ENCODE measurements around the gene GALNT2.

Gene GALNT2

DNA sequence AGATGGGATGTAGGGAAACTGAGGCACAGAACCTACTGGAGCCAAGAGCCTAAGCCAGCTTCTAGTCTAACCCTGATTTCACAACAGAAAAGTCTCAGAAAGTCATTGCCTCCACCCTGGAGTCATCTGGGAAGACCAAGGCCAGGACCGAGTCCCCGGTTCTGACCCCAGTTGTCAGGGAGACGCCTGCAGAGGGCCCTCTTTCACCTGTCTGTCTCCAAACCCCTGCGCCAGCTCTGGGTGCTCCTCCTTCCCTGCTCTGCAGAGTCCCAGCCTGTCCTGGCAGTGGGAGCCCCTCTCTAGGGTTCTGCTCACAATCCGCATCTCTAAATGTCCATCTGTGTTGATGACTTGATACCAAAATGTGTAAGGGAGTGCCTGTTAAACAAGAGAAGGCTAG, 209.4 kb downstream of the GALNT2 start (continued):
- no peak for TF ChIP-seq BACH2 (CRISPR knock-in tag; IDR thresholded peaks at IDR 0.05; ENCODE audit: borderline replicate concordance)

DNA sequence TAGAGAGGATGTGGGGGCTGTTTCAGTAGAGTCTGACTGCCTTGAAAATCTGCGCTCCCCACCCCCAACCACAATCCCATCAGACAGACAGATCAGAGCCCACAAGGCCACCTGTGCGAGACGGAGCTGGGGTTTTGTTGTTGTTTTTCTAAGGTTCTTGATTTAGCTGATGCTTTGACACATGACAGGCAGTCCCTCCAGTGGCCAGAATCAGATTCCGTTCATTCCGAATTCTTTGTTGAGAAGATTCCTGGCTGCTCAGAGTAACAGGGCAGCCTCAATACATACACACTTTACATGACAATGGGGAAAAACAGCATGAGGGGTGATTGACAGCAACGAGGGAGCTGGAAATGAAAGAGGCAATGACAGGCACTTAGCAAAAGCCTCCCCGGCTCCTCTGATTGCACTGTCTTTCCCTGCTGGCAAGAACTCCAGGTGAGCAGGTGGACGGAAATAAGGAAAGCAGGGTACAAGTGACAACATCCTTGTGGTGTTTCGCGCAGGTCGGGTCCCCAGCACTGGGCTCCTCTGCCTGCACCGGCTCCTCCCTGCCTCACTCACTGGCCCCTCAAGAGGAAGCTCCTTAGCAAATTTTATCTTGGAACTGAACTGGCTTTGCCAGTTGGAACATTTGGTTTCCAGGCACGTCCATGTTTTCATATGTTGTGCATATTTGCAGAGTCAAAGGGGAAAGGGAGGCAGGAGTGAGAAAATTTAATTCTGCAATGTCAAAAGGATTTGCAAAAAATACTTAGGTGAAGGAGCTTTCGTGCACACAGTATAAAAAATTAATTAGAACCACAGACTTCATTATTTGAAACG, 210.4 kb downstream of the GALNT2 start:
- no peak for ATAC-seq
- TF ChIP-seq OSR1 (CRISPR knock-in tag; IDR thresholded peaks at IDR 0.05) (no peak), TOX (CRISPR knock-in tag; IDR thresholded peaks at IDR 0.05; ENCODE audit: borderline replicate concordance) (no peak)

DNA sequence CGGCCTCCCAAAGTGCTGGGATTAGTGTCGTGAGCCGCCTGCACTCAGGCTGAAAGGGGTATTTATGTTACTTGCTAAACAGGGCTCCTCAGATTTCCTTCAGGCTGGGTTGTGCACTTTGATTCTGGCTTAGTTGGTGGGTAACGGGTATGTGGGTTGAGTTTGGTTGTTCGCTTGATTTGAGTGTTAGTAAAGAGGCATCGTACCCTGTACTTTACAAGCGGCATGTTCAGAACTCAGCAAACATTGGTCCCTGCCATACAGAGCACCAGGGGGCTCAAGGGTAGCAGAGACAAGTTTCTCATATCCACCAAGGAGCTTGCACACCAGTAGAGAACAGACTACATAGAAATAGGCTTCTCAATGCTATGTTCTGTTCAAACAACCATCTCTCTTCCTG, 211.3 kb downstream of the GALNT2 start:
- ATAC-seq = no peak

DNA sequence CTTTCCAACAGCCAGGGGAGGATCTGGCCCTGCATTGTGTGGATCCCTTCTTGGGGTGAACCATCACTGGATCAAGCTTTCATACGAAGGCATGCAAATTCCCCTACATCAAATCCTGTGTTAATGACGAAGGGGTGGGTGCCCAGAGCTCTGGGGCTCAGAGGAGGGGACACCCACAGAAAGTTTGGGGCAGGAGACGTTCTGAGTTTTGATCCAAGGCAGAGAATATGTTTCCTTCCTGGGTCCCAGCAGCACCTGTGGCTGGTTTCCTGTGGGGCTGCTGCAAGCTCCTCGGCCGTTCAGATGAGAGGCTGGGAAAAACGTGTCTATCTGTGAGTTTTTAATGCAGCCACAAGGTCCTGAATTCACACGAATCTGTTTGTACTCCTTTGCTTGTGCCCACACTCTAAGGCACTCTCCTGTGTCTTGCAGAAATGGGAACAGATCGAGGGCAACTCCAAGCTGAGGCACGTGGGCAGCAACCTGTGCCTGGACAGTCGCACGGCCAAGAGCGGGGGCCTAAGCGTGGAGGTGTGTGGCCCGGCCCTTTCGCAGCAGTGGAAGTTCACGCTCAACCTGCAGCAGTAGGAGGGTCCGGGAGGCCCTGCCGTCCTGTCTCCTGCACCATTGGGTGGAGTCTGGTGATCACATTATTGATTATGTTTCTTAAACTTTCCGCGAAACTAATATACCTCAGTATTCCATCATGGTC, 212.0 kb downstream of the GALNT2 start:
- no peak for TF ChIP-seq ZC3H10 (CRISPR knock-in tag; IDR thresholded peaks at IDR 0.05)
- TF ChIP-seq, protein P1, sequence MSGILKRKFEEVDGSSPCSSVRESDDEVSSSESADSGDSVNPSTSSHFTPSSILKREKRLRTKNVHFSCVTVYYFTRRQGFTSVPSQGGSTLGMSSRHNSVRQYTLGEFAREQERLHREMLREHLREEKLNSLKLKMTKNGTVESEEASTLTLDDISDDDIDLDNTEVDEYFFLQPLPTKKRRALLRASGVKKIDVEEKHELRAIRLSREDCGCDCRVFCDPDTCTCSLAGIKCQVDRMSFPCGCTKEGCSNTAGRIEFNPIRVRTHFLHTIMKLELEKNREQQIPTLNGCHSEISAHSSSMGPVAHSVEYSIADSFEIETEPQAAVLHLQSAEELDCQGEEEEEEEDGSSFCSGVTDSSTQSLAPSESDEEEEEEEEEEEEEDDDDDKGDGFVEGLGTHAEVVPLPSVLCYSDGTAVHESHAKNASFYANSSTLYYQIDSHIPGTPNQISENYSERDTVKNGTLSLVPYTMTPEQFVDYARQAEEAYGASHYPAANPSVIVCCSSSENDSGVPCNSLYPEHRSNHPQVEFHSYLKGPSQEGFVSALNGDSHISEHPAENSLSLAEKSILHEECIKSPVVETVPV (CRISPR knock-in tag; IDR thresholded peaks at IDR 0.05) = no peak
- TF ChIP-seq SNAI2 (CRISPR knock-in tag; IDR thresholded peaks at IDR 0.05) = no peak
- no peak for TF ChIP-seq OSR1 (CRISPR knock-in tag; IDR thresholded peaks at IDR 0.05)
- TF ChIP-seq, protein P2, sequence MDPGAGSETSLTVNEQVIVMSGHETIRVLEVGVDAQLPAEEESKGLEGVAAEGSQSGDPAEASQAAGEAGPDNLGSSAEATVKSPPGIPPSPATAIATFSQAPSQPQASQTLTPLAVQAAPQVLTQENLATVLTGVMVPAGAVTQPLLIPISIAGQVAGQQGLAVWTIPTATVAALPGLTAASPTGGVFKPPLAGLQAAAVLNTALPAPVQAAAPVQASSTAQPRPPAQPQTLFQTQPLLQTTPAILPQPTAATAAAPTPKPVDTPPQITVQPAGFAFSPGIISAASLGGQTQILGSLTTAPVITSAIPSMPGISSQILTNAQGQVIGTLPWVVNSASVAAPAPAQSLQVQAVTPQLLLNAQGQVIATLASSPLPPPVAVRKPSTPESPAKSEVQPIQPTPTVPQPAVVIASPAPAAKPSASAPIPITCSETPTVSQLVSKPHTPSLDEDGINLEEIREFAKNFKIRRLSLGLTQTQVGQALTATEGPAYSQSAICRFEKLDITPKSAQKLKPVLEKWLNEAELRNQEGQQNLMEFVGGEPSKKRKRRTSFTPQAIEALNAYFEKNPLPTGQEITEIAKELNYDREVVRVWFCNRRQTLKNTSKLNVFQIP (CRISPR knock-in tag; IDR thresholded peaks at IDR 0.05; ENCODE audit: borderline replicate concordance, low read depth) = no peak
- ATAC-seq = no peak

More for the DNA sequence above, 211.3 kb downstream of the GALNT2 start:
- no peak for TF ChIP-seq ZFP30 (CRISPR knock-in tag; IDR thresholded peaks at IDR 0.05)
- TF ChIP-seq ZC3H10 (CRISPR knock-in tag; IDR thresholded peaks at IDR 0.05) = no peak
- no peak for TF ChIP-seq OSR1 (CRISPR knock-in tag; IDR thresholded peaks at IDR 0.05)
- TF ChIP-seq ESRRG (CRISPR knock-in tag; IDR thresholded peaks at IDR 0.05) = no peak
- no peak for TF ChIP-seq ZFP3 (CRISPR knock-in tag; IDR thresholded peaks at IDR 0.05)
- TF ChIP-seq ARNTL (CRISPR knock-in tag; IDR thresholded peaks at IDR 0.05; ENCODE audit: borderline replicate concordance, low read depth) = no peak
- no peak for TF ChIP-seq SNAI2 (CRISPR knock-in tag; IDR thresholded peaks at IDR 0.05)
- TF ChIP-seq, protein P2 (CRISPR knock-in tag; IDR thresholded peaks at IDR 0.05; ENCODE audit: borderline replicate concordance, low read depth) = no peak
- TF ChIP-seq ZNF8 (CRISPR knock-in tag; IDR thresholded peaks at IDR 0.05) = no peak
- no peak for TF ChIP-seq TCF4 (CRISPR knock-in tag; IDR thresholded peaks at IDR 0.05; ENCODE audit: borderline replicate concordance)
- TF ChIP-seq ZNF70 (CRISPR knock-in tag; IDR thresholded peaks at IDR 0.05) = no peak
- TF ChIP-seq, protein P3, sequence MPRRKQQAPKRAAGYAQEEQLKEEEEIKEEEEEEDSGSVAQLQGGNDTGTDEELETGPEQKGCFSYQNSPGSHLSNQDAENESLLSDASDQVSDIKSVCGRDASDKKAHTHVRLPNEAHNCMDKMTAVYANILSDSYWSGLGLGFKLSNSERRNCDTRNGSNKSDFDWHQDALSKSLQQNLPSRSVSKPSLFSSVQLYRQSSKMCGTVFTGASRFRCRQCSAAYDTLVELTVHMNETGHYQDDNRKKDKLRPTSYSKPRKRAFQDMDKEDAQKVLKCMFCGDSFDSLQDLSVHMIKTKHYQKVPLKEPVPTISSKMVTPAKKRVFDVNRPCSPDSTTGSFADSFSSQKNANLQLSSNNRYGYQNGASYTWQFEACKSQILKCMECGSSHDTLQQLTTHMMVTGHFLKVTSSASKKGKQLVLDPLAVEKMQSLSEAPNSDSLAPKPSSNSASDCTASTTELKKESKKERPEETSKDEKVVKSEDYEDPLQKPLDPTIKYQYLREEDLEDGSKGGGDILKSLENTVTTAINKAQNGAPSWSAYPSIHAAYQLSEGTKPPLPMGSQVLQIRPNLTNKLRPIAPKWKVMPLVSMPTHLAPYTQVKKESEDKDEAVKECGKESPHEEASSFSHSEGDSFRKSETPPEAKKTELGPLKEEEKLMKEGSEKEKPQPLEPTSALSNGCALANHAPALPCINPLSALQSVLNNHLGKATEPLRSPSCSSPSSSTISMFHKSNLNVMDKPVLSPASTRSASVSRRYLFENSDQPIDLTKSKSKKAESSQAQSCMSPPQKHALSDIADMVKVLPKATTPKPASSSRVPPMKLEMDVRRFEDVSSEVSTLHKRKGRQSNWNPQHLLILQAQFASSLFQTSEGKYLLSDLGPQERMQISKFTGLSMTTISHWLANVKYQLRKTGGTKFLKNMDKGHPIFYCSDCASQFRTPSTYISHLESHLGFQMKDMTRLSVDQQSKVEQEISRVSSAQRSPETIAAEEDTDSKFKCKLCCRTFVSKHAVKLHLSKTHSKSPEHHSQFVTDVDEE (CRISPR knock-in tag; IDR thresholded peaks at IDR 0.05) = no peak
- no peak for TF ChIP-seq BACH2 (CRISPR knock-in tag; IDR thresholded peaks at IDR 0.05; ENCODE audit: borderline replicate concordance)
- no peak for TF ChIP-seq ISL1 (CRISPR knock-in tag; IDR thresholded peaks at IDR 0.05)
- TF ChIP-seq ZNF565 (CRISPR knock-in tag; conservative IDR thresholded peaks at IDR 0.05; ENCODE audit: low read depth) = no peak
- TF ChIP-seq, protein P4, sequence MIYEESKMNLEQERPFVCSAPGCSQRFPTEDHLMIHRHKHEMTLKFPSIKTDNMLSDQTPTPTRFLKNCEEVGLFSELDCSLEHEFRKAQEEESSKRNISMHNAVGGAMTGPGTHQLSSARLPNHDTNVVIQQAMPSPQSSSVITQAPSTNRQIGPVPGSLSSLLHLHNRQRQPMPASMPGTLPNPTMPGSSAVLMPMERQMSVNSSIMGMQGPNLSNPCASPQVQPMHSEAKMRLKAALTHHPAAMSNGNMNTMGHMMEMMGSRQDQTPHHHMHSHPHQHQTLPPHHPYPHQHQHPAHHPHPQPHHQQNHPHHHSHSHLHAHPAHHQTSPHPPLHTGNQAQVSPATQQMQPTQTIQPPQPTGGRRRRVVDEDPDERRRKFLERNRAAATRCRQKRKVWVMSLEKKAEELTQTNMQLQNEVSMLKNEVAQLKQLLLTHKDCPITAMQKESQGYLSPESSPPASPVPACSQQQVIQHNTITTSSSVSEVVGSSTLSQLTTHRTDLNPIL (CRISPR knock-in tag; IDR thresholded peaks at IDR 0.05; ENCODE audit: low read depth) = no peak
